H9 (cell line): ENCODE data around the gene PSMD1. TPM values are rescaled to one million over a fixed set of nuclear protein-coding genes. Genes with fewer than 3 reads are reported as not detected.

Source experiments
- DNase-seq: peaks from one replicate; pipeline ENCODE4 v3.0.0-alpha.2; 2017
- H2AFZ ChIP-seq: one replicate; pipeline ENCODE4 v1.6.1; 2013; ENCODE audit warnings: mild to moderate bottlenecking, low read length, control low read depth, moderate library complexity
- H2AK5ac ChIP-seq: 2 replicates; pipeline ENCODE4 v1.6.1; 2013; ENCODE audit warnings: low read length, control low read depth, mixed read lengths; ENCODE audit not compliant: insufficient read length
- H2BK120ac ChIP-seq: one replicate; pipeline ENCODE4 v1.6.1; 2013; ENCODE audit warnings: low read depth, mild to moderate bottlenecking, low read length, control low read depth, inconsistent platforms; ENCODE audit not compliant: poor library complexity, severe bottlenecking
- H2BK12ac ChIP-seq: 2 replicates; pipeline ENCODE4 v1.6.1; 2013; ENCODE audit warnings: low read length, control low read depth, mixed read lengths, low read depth; ENCODE audit not compliant: insufficient read length
- H2BK15ac ChIP-seq: 2 replicates; pipeline ENCODE4 v1.6.1; 2013; ENCODE audit warnings: low read depth, low read length, control low read depth
- H2BK20ac ChIP-seq: one replicate; pipeline ENCODE4 v1.6.1; 2013; ENCODE audit warnings: low read depth, mild to moderate bottlenecking, low read length, control low read depth, inconsistent platforms; ENCODE audit not compliant: poor library complexity, severe bottlenecking
- H2BK5ac ChIP-seq: 2 replicates; pipeline ENCODE4 v1.6.1; 2013; ENCODE audit warnings: low read length, control low read depth, mixed read lengths; ENCODE audit not compliant: insufficient read length
- H3K14ac ChIP-seq: 2 replicates; pipeline ENCODE4 v1.6.1; 2013; ENCODE audit warnings: low read length, control low read depth; ENCODE audit not compliant: insufficient read depth
- H3K18ac ChIP-seq: 2 replicates; pipeline ENCODE4 v1.6.1; 2013; ENCODE audit warnings: low read depth, mild to moderate bottlenecking, mixed read lengths, low read length, control low read depth; ENCODE audit not compliant: insufficient read length
- H3K23ac ChIP-seq: 2 replicates; pipeline ENCODE4 v1.6.1; 2013; ENCODE audit warnings: low read length, control low read depth, mixed read lengths, low read depth; ENCODE audit not compliant: insufficient read length
- H3K23me2 ChIP-seq: 2 replicates; pipeline ENCODE4 v1.6.1; 2013; ENCODE audit warnings: low read depth, mild to moderate bottlenecking, mixed read lengths, low read length, control low read depth; ENCODE audit not compliant: insufficient read length, poor library complexity, severe bottlenecking
- H3K27ac ChIP-seq: 2 replicates; pipeline ENCODE4 v1.5.1; 2013; ENCODE audit warnings: low read length, control low read depth, mixed read lengths, low read depth; ENCODE audit not compliant: insufficient read length
- H3K27me3 ChIP-seq: 2 replicates; pipeline ENCODE4 v1.6.1; 2013; ENCODE audit warnings: low read length, control low read depth, inconsistent platforms; ENCODE audit not compliant: insufficient read depth
- H3K4ac ChIP-seq: 2 replicates; pipeline ENCODE4 v1.6.1; 2013; ENCODE audit warnings: low read depth, mild to moderate bottlenecking, control low read depth, inconsistent platforms, low read length, moderate library complexity
- H3K4me1 ChIP-seq: 2 replicates; pipeline ENCODE4 v1.6.1; 2013; ENCODE audit warnings: low read length, control low read depth, inconsistent platforms; ENCODE audit not compliant: insufficient read depth
- H3K4me2 ChIP-seq: 2 replicates; pipeline ENCODE4 v1.6.1; 2013; ENCODE audit warnings: low read length, control low read depth, mixed read lengths; ENCODE audit not compliant: insufficient read length, insufficient read depth
- H3K56ac ChIP-seq: 2 replicates; pipeline ENCODE4 v1.6.1; 2013; ENCODE audit warnings: low read depth, mild to moderate bottlenecking, mixed read lengths, low read length, control low read depth; ENCODE audit not compliant: insufficient read length
- H3K79me1 ChIP-seq: 2 replicates; pipeline ENCODE4 v1.6.1; 2013; ENCODE audit warnings: low read depth, mild to moderate bottlenecking, moderate library complexity, low read length, control low read depth, inconsistent platforms; ENCODE audit not compliant: insufficient read depth, poor library complexity, severe bottlenecking
- H3K79me2 ChIP-seq: 2 replicates; pipeline ENCODE4 v1.6.1; 2013; ENCODE audit warnings: low read length, control low read depth, inconsistent platforms; ENCODE audit not compliant: insufficient read depth
- H3K9ac ChIP-seq: 2 replicates; pipeline ENCODE4 v1.6.1; 2013; ENCODE audit warnings: low read length, control low read depth, mixed read lengths; ENCODE audit not compliant: insufficient read length; ENCODE audit errors: extremely low read depth
- H3K9me3 ChIP-seq: one replicate; pipeline ENCODE4 v1.6.1; 2013; ENCODE audit warnings: low read depth, low read length, inconsistent platforms; ENCODE audit not compliant: control insufficient read depth
- H3T11ph ChIP-seq: one replicate; pipeline ENCODE4 v1.6.1; 2013; ENCODE audit warnings: mild to moderate bottlenecking, low read length, control low read depth, inconsistent platforms
- H4K20me1 ChIP-seq: one replicate; pipeline ENCODE4 v1.6.1; 2013; ENCODE audit not compliant: control insufficient read depth, insufficient read length, insufficient read depth
- H4K5ac ChIP-seq: 2 replicates; pipeline ENCODE4 v1.6.1; 2013; ENCODE audit warnings: low read depth, mild to moderate bottlenecking, mixed read lengths, low read length, control low read depth; ENCODE audit not compliant: insufficient read length
- H4K8ac ChIP-seq: replicated peaks from 2 replicates; pipeline ENCODE4 v1.6.1; 2013; ENCODE audit warnings: low read length, control low read depth, mixed read lengths, low read depth; ENCODE audit not compliant: insufficient read length
- H4K91ac ChIP-seq: 2 replicates; pipeline ENCODE4 v1.6.1; 2013; ENCODE audit warnings: low read depth, mild to moderate bottlenecking, moderate library complexity, mixed read lengths, low read length, control low read depth; ENCODE audit not compliant: insufficient read length
- H3K27ac Mint-ChIP-seq, 3 experiments: 2 replicates in 2 of 3; 3 replicates in 1 of 3; pipeline ENCODE4 v1.8.0; 2020 to 2021; ENCODE audit warnings: mixed read lengths in 3 of 3, mild to moderate bottlenecking in 1 of 3, moderate library complexity in 1 of 3
- H3K27me3 Mint-ChIP-seq: 2 replicates; pipeline ENCODE4 v1.8.0; 2021; ENCODE audit warnings: low read depth, mild to moderate bottlenecking, moderate library complexity, mixed read lengths
- H3K36me3 Mint-ChIP-seq, 3 experiments: 2 replicates in 2 of 3; 3 replicates in 1 of 3; pipeline ENCODE4 v1.8.0; 2020 to 2021; ENCODE audit warnings: low read depth in 3 of 3, mixed read lengths in 3 of 3; ENCODE audit not compliant: insufficient read depth in 1 of 3
- H3K4me1 Mint-ChIP-seq, 2 experiments: 2 replicates each; pipeline ENCODE4 v1.8.0; 2020; ENCODE audit warnings: mixed read lengths in 2 of 2
- H3K4me3 Mint-ChIP-seq, 2 experiments: 2 replicates in 1 of 2; 3 replicates in 1 of 2; pipeline ENCODE4 v1.8.0; 2020 to 2021; ENCODE audit warnings: mild to moderate bottlenecking in 2 of 2, mixed read lengths in 2 of 2, moderate library complexity in 1 of 2
- H3K9me3 Mint-ChIP-seq, 2 experiments: 2 replicates in 1 of 2; 3 replicates in 1 of 2; pipeline ENCODE4 v1.8.0; 2020; ENCODE audit warnings: mild to moderate bottlenecking in 2 of 2, mixed read lengths in 2 of 2, moderate library complexity in 1 of 2
- CTCF ChIP-seq: fragments of 200-600 bp; sonication (generic); conservative IDR thresholded peaks from 3 replicates; pipeline ENCODE4 v1.8.0; 2021; ENCODE audit warnings: antibody characterized with exemption, mild to moderate bottlenecking
- WGBS: extraction: QIAGEN DNeasy Blood & Tissue Kit; methylation state at CpG from one replicate; pipeline ENCODE4 v1.1.7; 2013; ENCODE audit warnings: missing lambda C conversion rate, low lambda C conversion rate, mixed read lengths; ENCODE audit not compliant: insufficient read length; ENCODE audit errors: extremely low coverage; 5-methylcytosine and 5-hydroxymethylcytosine counted together
- total RNA-seq: library from RNA; stranded (reverse); gene quantifications from 2 replicates; pipeline ENCODE4 v1.2.1, GENCODE V29; 2021

The PSMD1 gene
- total RNA-seq, 1 experiment from 2014 or later = 166 TPM

DNA sequence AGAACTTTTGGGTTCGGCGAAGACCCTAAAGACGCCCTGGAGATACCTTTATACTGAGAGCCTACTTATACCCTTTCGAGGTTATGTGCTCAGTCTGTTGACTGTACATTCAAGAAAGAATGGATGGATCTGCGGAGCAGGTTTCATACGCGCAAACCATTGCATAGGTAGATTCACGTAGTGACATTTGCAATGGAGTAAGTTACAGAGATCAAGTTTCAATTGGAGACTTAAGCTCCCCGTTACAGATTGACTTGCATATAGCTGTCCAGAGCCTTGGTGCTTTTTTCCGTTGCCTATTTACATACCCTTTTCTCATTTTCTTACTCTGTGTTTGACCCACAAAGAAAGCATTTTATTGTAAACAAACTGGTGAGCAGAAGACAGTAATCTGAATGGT, 923 bp downstream of the PSMD1 start:
- peak overlapping the region; percentile 37 to 78 (median 62); a peak in 6 of 7 replicates for H3K27ac Mint-ChIP-seq
- peak overlapping the region; percentile 80 for H3K9ac ChIP-seq
- no peaks in the 10 kb centered on the region for H4K20me1 ChIP-seq
- H3K36me3 Mint-ChIP-seq = peaks cover 10 to 16% (median 15%) of the 10 kb centered on the region in 3 experiments; a peak in 6 of 7 replicates
- H3K27me3 ChIP-seq = peaks cover 1% of the 10 kb centered on the region; the same call in 1 of the 2 replicates
- no peak overlapping the region for H3T11ph ChIP-seq
- no peak overlapping the region for H4K8ac ChIP-seq
- H3K14ac ChIP-seq = no peak overlapping the region
- no peak overlapping the region for H2BK12ac ChIP-seq
- no peaks in the 10 kb centered on the region; a peak in 1 of 5 replicates for H3K9me3 Mint-ChIP-seq
- no peaks in the 10 kb centered on the region; the same call in 1 of the 2 replicates for H3K4me1 ChIP-seq
- H2BK120ac ChIP-seq = no peak overlapping the region
- no peak overlapping the region for H4K5ac ChIP-seq
- H2BK15ac ChIP-seq = no peak overlapping the region
- H3K79me1 ChIP-seq = peaks cover 5% of the 10 kb centered on the region
- H3K23me2 ChIP-seq = peaks cover 6% of the 10 kb centered on the region
- H4K91ac ChIP-seq = no peak overlapping the region
- peak overlapping the region; percentile 99 for H3K4me2 ChIP-seq
- H3K79me2 ChIP-seq = peaks cover 31% of the 10 kb centered on the region; the same call in 1 of the 2 replicates
- H3K9me3 ChIP-seq = no peaks in the 10 kb centered on the region
- peaks cover 25% of the 10 kb centered on the region for H3K27me3 Mint-ChIP-seq
- DNase-seq = no peak
- no peak overlapping the region for H2BK5ac ChIP-seq
- peaks cover 16 to 25% of the 10 kb centered on the region in 2 experiments for H3K4me1 Mint-ChIP-seq
- no peak for TF ChIP-seq CTCF
- H3K56ac ChIP-seq = no peak overlapping the region
- no peak overlapping the region for H3K4ac ChIP-seq
- no peak overlapping the region for H3K18ac ChIP-seq
- no peak overlapping the region for H3K23ac ChIP-seq
- H3K27ac ChIP-seq = no peak overlapping the region
- H2AFZ ChIP-seq = no peak overlapping the region
- H2BK20ac ChIP-seq = no peak overlapping the region
- no peak overlapping the region for H2AK5ac ChIP-seq
- H3K4me3 Mint-ChIP-seq = peak overlapping the region; percentile 91 to 96
- WGBS = no CpG with 5 or more reads among the region's 10 CpGs
